Ectodermal cell (in vitro differentiated cells): Measurements from ENCODE around the gene TRAF4.
A peak's percentile ranks its signal among the peaks of the same experiment; 100 is the strongest.
"Not testable (repeated sequence)": the region's sequence is repeated elsewhere in the genome, so short reads cannot be mapped to it uniquely, and the experiment has no call there.

Experiments
- H3K27ac ChIP-seq: 2 replicates; pipeline ENCODE4 v1.7.0; 2013; ENCODE audit warnings: mild to moderate bottlenecking, low read depth, low read length; ENCODE audit not compliant: insufficient read depth, poor library complexity, severe bottlenecking
- H3K27me3 ChIP-seq: 2 replicates; pipeline ENCODE4 v1.7.0; 2013; ENCODE audit warnings: mild to moderate bottlenecking, low read length; ENCODE audit not compliant: insufficient read depth, control insufficient read depth, poor library complexity, severe bottlenecking
- H3K36me3 ChIP-seq: one replicate; pipeline ENCODE4 v1.7.0; 2013; ENCODE audit warnings: low read length; ENCODE audit not compliant: control insufficient read depth, insufficient read depth
- H3K4me1 ChIP-seq: one replicate; pipeline ENCODE4 v1.7.0; 2013; ENCODE audit warnings: low read length; ENCODE audit not compliant: control insufficient read depth, insufficient read depth
- H3K4me3 ChIP-seq: 2 replicates; pipeline ENCODE4 v1.7.0; 2013; ENCODE audit warnings: low read depth, low read length, control low read depth; ENCODE audit not compliant: insufficient read depth
- H3K9me3 ChIP-seq: 2 replicates; pipeline ENCODE4 v1.7.0; 2013; ENCODE audit warnings: mild to moderate bottlenecking, low read length, moderate library complexity; ENCODE audit not compliant: control insufficient read depth
- WGBS, 2 experiments: methylation state at CpG; one replicate each; pipeline ENCODE4 v1.1.7; 2013; ENCODE audit warnings: missing lambda C conversion rate in 2 of 2; 5-methylcytosine and 5-hydroxymethylcytosine counted together

The TRAF4 gene

DNA sequence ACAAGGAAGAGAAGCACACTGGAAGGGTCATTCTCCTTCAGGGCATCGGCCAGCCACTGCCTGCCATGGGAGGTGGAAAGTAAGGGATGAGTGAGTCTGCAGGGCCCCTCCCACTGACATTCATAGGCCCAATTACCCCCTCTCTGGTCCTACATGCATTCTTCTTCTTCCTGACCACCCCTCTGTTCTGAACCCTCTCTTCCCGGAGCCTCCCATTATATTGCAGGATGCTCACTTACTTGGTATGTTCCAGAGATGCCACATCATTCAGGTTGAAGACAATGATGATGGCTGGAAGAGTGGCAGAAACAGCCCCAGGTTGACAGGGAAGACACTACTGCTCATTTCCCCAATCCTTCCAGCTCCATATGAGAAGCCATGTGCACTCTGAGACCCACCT is 28.6 kb upstream of the TRAF4 start:
- 95 to 97% methylated on average over 2 of the region's 2 CpGs for WGBS, 2 experiments
- peaks cover 18% of the 10 kb centered on the region for H3K4me1 ChIP-seq

DNA sequence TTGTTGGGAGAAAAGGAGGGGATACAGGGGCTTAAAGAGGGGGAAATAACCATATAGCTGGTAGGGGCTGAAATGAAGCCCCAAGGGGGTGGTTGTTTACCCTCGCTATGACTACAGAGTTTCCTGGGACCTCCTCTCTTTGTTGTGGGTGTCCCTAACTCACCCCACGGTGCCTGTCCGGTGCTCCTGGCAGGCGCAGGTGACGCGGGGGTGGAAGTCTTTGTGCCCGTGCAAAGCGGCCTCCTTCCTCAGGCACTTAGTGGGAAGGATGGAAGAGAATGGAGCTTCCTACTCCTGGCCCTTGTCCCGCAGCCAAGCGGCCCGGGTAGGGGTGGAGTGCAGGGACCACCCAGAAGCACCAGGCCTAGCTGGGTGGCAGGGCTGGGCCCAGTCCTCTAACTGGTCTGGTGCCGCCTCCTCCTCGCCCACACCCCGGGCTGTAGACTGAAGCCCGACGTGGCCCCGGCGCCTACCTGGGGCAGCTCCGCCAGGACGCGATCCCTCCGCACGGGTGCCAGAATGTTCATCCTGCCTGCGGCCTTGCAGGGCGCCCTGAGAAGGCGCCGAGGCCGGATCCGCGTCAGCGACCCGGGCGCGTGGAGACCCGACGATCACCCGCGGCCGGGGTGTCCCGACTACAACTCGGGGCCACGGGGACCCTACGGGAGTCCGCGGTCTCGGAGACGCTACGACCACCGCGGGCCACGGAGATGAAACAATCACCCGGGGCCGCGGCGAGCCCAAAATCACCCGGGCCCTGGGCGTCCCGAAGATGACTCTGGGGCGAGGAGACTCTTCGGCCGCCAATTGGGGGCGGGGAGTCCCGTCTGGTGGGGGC is 26.9 kb upstream of the TRAF4 start:
- H3K9me3 ChIP-seq: no peaks in the 10 kb centered on the region
- 1% methylated on average over 63 of the region's 63 CpGs for WGBS, 2 experiments

More for the DNA sequence above, 28.6 kb upstream of the TRAF4 start:
- Histone ChIP-seq H3K27me3 (no peaks in the 10 kb centered on the region), H3K36me3 (peaks cover 14% of the 10 kb centered on the region), H3K4me3 (no peak overlapping the region), H3K9me3 (no peaks in the 10 kb centered on the region), H3K27ac (no peak overlapping the region)

DNA sequence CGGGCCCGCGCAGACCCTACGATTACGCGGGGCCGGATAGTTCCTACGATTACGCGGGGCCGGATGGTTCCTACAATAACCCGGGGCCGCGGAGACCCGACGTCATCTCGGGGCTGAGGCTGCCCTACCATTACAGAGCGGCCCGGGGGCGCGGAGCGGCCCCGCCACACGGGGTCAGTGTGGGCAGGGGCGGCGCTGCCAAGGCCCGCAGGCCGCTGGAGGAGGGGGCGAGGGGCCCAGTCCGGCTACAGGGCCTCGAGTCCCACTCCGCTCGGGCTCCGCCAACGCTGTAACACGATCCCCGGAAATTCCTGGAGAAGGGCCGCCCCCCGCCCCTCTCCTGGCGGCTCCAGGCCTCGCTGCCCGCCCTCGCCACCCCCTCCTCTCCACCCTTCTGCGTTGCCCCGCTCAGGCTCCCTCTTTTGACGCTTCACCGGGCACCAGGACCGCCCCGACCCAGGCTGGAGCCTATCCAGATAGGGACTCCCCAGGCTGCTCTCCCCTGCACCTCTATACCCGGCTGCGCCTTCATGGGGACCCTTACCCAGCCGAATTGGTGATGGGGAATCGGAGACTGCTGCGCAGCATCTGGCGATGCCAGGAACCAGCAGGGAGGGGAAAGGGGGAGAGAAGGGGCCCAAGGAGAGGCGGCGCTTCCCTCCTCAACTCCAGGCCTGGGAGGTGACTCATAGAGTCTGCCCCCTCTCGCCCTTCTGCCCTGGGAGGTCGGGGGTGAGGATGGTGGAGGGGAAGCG is 26.1 kb upstream of the TRAF4 start, which contains the start of gene RAB34:
RAB34 (minus strand) TSS at position 291 of the 755 bp plus-strand sequence. CDS start 602 bp downstream, outside the sequence.
- Histone ChIP-seq H3K27me3 (no peaks in the 10 kb centered on the region), H3K9me3 (no peaks in the 10 kb centered on the region), H3K27ac (peak within 1 kb of the TSS; percentile 87), H3K4me1 (peaks cover 31% of the 10 kb centered on the region), H3K4me3 (peak within 1 kb of the TSS; percentile 93), H3K36me3 (peaks cover 30% of the 10 kb centered on the region)
- WGBS, 2 experiments: 0% methylated on average over 58 to 60 of the region's 60 CpGs

More for the DNA sequence above, 26.9 kb upstream of the TRAF4 start:
- H3K27me3 ChIP-seq: no peaks in the 10 kb centered on the region
- H3K36me3 ChIP-seq: peaks cover 22% of the 10 kb centered on the region
- peak overlapping the region; percentile 93 for H3K4me3 ChIP-seq
- H3K4me1 ChIP-seq: peaks cover 28% of the 10 kb centered on the region
- H3K27ac ChIP-seq: peak overlapping the region; percentile 87

DNA sequence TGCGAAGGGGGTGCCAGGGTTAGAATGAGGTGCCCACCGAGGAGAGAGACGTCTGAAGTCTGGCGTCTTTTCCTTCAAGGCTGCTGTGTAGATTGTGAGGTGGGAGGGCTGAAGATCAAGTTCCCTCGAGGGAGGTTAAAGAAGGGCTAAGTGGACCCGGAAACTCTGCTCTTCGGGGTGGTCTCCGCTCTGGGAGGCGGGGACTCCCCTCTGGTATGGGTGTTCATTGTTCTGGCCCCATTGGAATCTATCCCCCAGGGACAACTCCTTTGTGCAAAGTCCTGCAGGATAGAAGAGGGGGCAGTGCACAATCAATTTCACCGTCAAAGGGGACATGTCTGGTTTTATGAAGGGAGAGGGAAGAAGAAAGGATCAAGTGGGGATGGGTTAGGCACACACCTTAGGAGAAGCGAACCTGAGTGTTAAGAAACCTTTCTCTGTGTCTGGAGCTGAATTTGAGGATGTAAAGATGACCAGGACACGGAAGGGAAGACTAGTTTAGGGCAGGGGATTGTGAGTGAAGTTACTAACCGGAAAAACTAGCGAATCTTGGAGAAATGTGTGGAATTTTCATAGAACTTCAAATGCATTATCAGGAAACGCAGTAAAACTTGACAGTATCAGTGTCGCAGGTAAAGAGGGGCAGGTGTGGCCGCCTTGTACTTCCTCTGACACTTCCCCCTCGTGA is 25.3 kb upstream of the TRAF4 start:
- 7 to 11% methylated on average over 16 to 17 of the region's 18 CpGs for WGBS, 2 experiments
- Histone ChIP-seq H3K27me3 (no peaks in the 10 kb centered on the region), H3K4me1 (peaks cover 36% of the 10 kb centered on the region), H3K36me3 (peaks cover 37% of the 10 kb centered on the region), H3K4me3 (peak overlapping the region; percentile 93), H3K9me3 (no peaks in the 10 kb centered on the region), H3K27ac (peak overlapping the region; percentile 87)

DNA sequence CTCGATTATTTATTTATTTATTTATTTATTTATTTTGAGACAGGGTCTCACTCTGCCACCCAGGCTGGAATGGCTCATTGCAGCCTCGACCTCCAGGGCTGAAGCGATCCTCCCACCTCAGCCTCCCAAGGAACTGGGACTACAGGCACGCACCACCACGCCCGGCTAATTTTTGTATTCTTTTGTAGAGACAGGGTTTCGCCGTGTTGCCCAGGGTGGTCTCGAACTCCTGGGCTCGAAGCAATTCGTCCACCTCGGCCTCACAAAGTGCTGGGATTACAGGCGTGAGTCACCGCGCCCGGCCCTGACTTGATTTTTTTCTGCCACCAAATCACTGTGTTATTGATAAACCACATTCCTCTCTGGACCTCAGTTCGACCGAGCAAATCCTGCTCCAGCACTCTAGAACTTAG is 24.8 kb upstream of the TRAF4 start:
- H3K4me3 ChIP-seq: peak overlapping the region; percentile 99
- H3K9me3 ChIP-seq: no peaks in the 10 kb centered on the region
- H3K27me3 ChIP-seq: no peaks in the 10 kb centered on the region
- peak overlapping the region; percentile 84 for H3K27ac ChIP-seq
- H3K36me3 ChIP-seq: peaks cover 40% of the 10 kb centered on the region
- 32% methylated on average over 17 of the region's 18 CpGs for WGBS, 2 experiments
- H3K4me1 ChIP-seq: peaks cover 36% of the 10 kb centered on the region

DNA sequence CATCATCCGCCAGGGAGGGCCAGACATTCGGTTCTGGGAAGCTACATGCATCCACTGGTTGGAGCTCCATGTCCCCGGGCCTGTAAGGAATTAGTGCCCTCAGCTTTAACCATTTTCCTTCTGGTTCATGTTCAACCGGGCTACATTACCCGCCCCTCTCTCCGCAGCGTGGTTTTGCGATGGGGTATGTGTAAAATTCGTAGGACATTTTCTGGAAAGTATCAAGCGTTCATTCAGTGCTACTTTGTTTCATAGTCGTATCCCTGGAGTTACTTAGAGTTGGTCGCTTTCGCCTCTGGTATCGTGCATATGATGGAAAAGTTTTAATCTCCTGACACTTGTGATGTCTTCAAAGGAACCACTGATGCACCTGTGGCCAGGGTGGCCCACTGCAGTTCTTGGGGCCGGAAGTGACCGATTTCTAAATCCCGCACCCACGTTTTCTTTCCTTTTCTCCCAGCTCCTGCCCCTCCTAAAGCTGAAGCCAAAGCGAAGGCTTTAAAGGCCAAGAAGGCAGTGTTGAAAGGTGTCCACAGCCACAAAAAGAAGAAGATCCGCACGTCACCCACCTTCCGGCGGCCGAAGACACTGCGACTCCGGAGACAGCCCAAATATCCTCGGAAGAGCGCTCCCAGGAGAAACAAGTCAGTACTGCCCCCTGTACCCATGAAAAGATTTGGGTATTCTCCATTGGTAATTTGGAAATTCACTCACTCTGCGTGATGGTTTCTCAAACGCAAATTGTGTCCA is 23.4 kb upstream of the TRAF4 start:
- Histone ChIP-seq H3K4me1 (peaks cover 46% of the 10 kb centered on the region), H3K27me3 (no peaks in the 10 kb centered on the region), H3K27ac (peak overlapping the region; percentile 76), H3K36me3 (peaks cover 28% of the 10 kb centered on the region), H3K9me3 (no peaks in the 10 kb centered on the region), H3K4me3 (peak overlapping the region; percentile 99)
- 1 to 2% methylated on average over 27 to 28 of the region's 30 CpGs for WGBS, 2 experiments

DNA sequence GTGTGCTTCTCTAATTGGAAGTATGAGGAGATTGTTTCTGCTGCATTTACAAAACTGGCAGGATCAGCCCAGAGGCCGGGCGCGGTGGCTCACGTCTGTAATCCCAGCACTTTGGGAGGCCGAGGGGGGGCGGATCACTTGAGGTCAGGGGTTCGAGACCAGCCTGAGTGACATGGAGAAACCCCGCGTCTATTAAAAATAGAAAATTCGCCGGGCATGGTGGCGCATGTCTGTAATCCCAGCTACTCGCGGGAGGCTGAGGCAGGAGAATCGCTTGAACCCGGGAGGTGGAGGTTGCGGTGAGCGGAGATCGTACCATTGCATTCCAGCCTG is 22.8 kb upstream of the TRAF4 start:
- Histone ChIP-seq H3K4me3 (peak overlapping the region; percentile 99), H3K36me3 (peaks cover 26% of the 10 kb centered on the region), H3K4me1 (peaks cover 47% of the 10 kb centered on the region)
- H3K9me3 ChIP-seq, H3K27me3 ChIP-seq, H3K27ac ChIP-seq: not testable (repeated sequence)
- 24 to 30% methylated on average over 19 of the region's 19 CpGs for WGBS, 2 experiments

DNA sequence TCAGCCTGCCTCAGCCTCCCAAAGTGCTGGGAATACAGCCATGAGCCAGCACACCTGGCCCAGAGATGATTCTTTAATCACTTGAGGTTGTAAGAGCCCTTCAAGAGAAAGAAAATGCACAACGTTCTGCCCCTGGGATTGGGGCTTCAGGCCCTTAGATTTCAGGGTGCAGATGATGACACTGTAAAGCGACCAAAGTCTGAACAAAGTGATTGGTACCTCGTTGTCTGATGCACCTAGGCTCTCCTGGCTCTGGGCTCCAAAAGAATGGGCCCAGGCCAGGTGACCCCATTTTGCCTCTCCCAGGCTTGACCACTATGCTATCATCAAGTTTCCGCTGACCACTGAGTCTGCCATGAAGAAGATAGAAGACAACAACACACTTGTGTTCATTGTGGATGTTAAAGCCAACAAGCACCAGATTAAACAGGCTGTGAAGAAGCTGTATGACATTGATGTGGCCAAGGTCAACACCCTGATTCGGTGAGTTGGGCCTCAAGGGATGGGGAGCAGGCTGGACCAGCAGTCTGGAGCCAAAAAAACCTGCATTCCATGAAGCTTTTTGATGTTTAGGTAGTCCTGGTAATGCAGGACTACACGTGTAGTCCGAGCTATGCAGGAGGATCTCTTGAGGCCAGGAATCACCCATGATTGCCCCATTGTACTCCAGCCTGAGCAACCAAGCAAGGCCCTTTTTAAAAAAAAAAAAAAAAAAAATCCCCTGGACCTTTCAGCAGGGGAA is 21.2 kb upstream of the TRAF4 start:
- no peak overlapping the region for H3K27ac ChIP-seq

DNA sequence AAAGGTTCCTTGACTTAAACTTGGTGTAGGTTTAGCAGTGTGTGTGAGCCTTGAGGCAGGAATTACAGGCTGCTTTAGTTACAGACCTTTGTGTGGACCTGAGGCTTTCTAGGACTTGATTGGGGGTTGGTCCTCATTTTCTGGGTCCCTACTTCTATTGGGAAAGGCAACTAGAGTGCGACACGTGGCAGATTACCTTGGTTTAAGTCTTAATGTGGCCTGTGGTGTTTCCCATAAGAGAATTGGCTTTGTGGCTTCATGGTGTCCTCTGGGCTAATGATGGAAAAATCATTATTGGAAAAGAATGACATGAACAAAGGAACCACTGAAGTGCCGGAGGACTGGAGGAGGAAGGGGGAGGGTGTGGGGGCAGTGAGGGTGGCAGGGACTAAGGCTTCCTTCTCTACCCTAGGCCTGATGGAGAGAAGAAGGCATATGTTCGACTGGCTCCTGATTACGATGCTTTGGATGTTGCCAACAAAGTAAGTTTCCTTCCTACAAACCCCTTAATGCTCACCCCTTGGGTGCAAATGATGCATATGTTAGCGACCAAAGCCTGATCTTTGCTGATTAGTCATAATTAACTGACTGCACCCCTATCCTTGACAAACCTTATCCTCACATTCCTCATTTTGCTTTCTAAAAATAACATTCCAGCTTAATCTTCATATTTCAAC is 20.5 kb upstream of the TRAF4 start:
- peaks cover 26% of the 10 kb centered on the region for H3K36me3 ChIP-seq
- H3K4me3 ChIP-seq: no peak overlapping the region
- H3K27ac ChIP-seq: no peak overlapping the region
- H3K4me1 ChIP-seq: peaks cover 45% of the 10 kb centered on the region
- H3K27me3 ChIP-seq: no peaks in the 10 kb centered on the region
- H3K9me3 ChIP-seq: no peaks in the 10 kb centered on the region
- WGBS, 2 experiments: 92 to 93% methylated on average over 6 of the region's 6 CpGs

More for the DNA sequence above, 21.2 kb upstream of the TRAF4 start:
- Histone ChIP-seq H3K4me1 (peaks cover 47% of the 10 kb centered on the region), H3K9me3 (no peaks in the 10 kb centered on the region), H3K4me3 (no peak overlapping the region), H3K27me3 (no peaks in the 10 kb centered on the region), H3K36me3 (peaks cover 26% of the 10 kb centered on the region)
- 92 to 95% methylated on average over 6 to 7 of the region's 7 CpGs for WGBS, 2 experiments
